Esophagus muscularis mucosa (tissue), 4 donors: ENCODE data around the gene CCNI2. TPM values are rescaled to one million over a fixed set of nuclear protein-coding genes. Genes with fewer than 3 reads are reported as not detected.

Experiments used
- DNase-seq: peaks from one replicate; pipeline ENCODE4 v3.0.0-alpha.2; 2017; ENCODE audit errors: extremely low spot score
- H3K27ac ChIP-seq, 4 donors: fragments of 200-600 bp; sonication (generic); replicated peaks in 1 of 4; 1 replicate in 3 of 4; 2 replicates in 1 of 4; pipeline ENCODE4 v1.5.1; 2016 to 2019; ENCODE audit warnings: mild to moderate bottlenecking in 1 of 4
- H3K27me3 ChIP-seq, 4 donors: fragments of 200-600 bp; sonication (generic); one replicate each; pipeline versions ENCODE4 v1.5.1 to v1.6.0; 2016 to 2019
- H3K36me3 ChIP-seq, 4 donors: fragments of 200-600 bp; sonication (generic); one replicate each; pipeline ENCODE4 v1.5.1; 2016 to 2019
- H3K4me1 ChIP-seq, 4 donors: fragments of 200-600 bp; sonication (generic); one replicate each; pipeline ENCODE4 v1.5.1; 2016 to 2019
- H3K4me3 ChIP-seq, 4 donors: fragments of 200-600 bp; sonication (generic); 1 replicate in 2 of 4; 2 replicates in 2 of 4; pipeline ENCODE4 v1.5.1; 2016 to 2019; ENCODE audit warnings: mild to moderate bottlenecking in 4 of 4, moderate library complexity in 1 of 4
- H3K9me3 ChIP-seq, 4 donors: fragments of 200-600 bp; sonication (generic); 1 replicate in 3 of 4; 2 replicates in 1 of 4; pipeline ENCODE4 v1.5.1; 2016 to 2019
- EP300 ChIP-seq: sonication (generic); formaldehyde crosslinking; IDR thresholded peaks from one replicate; pipeline ENCODE4 v1.6.1; 2017; ENCODE audit warnings: antibody characterized with exemption
- POLR2A ChIP-seq: fragments of 450-650 bp; IDR thresholded peaks from one replicate; pipeline ENCODE4 v1.6.1; 2017; ENCODE audit warnings: antibody characterized with exemption, moderate library complexity, mild to moderate bottlenecking, low read depth
- POLR2AphosphoS5 ChIP-seq, 2 donors: sonication (generic); formaldehyde crosslinking; IDR thresholded peaks; one replicate each; pipeline ENCODE4 v1.6.1; 2017; ENCODE audit warnings: antibody characterized with exemption in 2 of 2
- WGBS: methylation state at CpG from one replicate; pipeline ENCODE4 v1.1.5; 2018; 5-methylcytosine and 5-hydroxymethylcytosine counted together
- intact Hi-C: fragments of 100-400 bp; cut with DNase I; formaldehyde crosslinking; loops from one replicate; pipeline ENCODE4 v1.15.1; 2023
- total RNA-seq, 4 donors: library from RNA; depleted of rRNA; stranded (reverse); fragments of >200 nt; gene quantifications; one replicate each; pipeline versions ENCODE4 v1.1.0 to v1.2.1, GENCODE V29; 2016
- TF ChIP-seq, protein P1 (sequence below), 3 experiments: fragments of 200-600 bp in 2 of 3; fragments of 450-650 bp in 1 of 3; sonication (generic) in 2 of 3; IDR thresholded peaks; one replicate each; pipeline ENCODE4 v1.5.1; 2017 to 2019; ENCODE audit warnings: antibody characterized with exemption in 3 of 3, mild to moderate bottlenecking in 2 of 3, moderate library complexity in 1 of 3

The CCNI2 gene
- total RNA-seq, 4 donors from 2014 or later, result 0.39 TPM; not detected in 3

DNA sequence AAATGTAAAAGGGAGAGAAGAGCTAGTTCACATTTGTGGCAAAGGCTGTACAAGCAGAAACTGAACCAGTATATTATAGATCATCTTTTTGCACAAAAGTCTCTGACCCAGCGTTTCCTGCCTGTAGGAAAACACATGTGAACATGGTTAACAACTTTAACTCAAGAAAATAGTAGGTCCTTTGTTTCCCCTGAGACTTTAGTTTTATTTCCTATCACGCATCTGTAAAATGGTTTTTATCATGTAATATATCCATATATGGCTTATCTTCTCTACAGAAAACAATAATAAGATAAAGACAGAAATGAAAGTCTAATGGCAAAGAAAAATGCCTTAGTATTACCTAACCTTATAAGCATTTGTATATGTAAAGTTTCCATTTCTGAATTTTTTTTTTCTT is 12.5 kb upstream of the CCNI2 start:
- H3K4me1 ChIP-seq, result peaks cover 8 to 15% (median 13%) of the 10 kb centered on the region in 4 donors
- intact Hi-C loops, result loop anchor here (5.0 kb wide), 1 partner anchor 43 kb away; the partner anchor contains the start of gene SEPTIN8
- DNase-seq, result no peak
- H3K4me3 ChIP-seq, result no peak overlapping the region
- TF ChIP-seq, protein P1, sequence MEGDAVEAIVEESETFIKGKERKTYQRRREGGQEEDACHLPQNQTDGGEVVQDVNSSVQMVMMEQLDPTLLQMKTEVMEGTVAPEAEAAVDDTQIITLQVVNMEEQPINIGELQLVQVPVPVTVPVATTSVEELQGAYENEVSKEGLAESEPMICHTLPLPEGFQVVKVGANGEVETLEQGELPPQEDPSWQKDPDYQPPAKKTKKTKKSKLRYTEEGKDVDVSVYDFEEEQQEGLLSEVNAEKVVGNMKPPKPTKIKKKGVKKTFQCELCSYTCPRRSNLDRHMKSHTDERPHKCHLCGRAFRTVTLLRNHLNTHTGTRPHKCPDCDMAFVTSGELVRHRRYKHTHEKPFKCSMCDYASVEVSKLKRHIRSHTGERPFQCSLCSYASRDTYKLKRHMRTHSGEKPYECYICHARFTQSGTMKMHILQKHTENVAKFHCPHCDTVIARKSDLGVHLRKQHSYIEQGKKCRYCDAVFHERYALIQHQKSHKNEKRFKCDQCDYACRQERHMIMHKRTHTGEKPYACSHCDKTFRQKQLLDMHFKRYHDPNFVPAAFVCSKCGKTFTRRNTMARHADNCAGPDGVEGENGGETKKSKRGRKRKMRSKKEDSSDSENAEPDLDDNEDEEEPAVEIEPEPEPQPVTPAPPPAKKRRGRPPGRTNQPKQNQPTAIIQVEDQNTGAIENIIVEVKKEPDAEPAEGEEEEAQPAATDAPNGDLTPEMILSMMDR (IDR thresholded peaks at IDR 0.05), result no peak
- TF ChIP-seq POLR2A, result no peak
- no peak for TF ChIP-seq POLR2AphosphoS5 (IDR thresholded peaks at IDR 0.05)
- no peak for TF ChIP-seq EP300
- H3K27ac ChIP-seq, result no peak overlapping the region
- no peaks in the 10 kb centered on the region for H3K9me3 ChIP-seq
- WGBS, result 85% methylated on average over 2 of the region's 2 CpGs
- H3K27me3 ChIP-seq, result no peaks in the 10 kb centered on the region
- H3K36me3 ChIP-seq, result peaks cover 0 to 15% (median 4%) of the 10 kb centered on the region in 4 donors

GRCh38 chr5:132736853-132737833 is 10.1 kb upstream of the CCNI2 start, which contains the start of gene KIF3A:
TSS of gene KIF3A (minus strand) at chr5:132737546. CDS start at chr5:132737419, 127 bp downstream.
- Histone ChIP-seq H3K27me3 (peaks cover 0 to 8% (median 0%) of the 10 kb centered on the region in 4 donors), H3K4me1 (peaks cover 8 to 15% (median 13%) of the 10 kb centered on the region in 4 donors), H3K4me3 (peak within 1 kb of the TSS; percentile 73 to 93 (median 77)), H3K36me3 (peaks cover 0 to 8% (median 4%) of the 10 kb centered on the region in 4 donors), H3K27ac (peak within 1 kb of the TSS; percentile 72 to 78 (median 78)), H3K9me3 (no peaks in the 10 kb centered on the region)
- intact Hi-C loops, result loop anchor here (5.0 kb wide), 1 partner anchor 40 kb away; the partner anchor contains the start of gene SEPTIN8
- under 1% methylated on average over 32 of the region's 81 CpGs for WGBS
- TF ChIP-seq, protein P1 (IDR thresholded peaks at IDR 0.05), result peak in 2 of 3 experiments; percentile 28 to 47
- peak; percentile 84 to 92 for TF ChIP-seq POLR2AphosphoS5 (IDR thresholded peaks at IDR 0.05)
- TF ChIP-seq POLR2A, result no peak
- TF ChIP-seq EP300, result no peak
- peak; percentile 96 for DNase-seq

DNA sequence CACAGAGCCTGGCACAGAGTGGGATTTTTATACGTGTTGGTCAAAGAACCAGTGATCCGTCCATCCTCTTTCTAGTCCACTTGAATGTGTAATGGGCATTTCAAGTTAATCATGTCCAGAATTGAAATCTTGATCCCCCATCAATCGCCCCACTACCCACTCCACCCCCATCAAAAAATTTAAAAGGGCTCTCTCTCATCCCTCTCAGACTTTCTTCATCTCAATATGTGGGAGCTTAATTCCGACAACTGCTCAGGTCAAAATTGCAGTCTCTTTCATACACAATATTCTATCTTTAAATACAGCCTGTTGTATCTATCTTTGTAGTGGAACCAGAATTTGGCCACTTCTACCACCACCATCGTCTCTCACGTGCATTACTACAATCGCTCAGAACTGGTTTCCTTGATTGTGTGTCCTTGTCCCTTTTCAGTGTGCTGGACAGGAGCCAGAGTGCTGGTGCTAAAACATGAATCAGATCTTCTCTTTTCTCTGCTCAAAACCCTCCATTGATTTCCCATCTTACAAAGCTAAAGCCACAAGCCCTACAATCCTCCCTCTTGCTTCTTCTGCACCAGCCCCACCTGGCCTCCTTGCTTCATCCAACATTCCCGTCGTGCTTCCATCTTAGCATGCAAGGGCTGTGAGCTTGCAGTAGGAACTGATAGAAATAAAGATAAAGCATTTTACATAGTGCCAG is 9.1 kb upstream of the CCNI2 start:
- peak overlapping the region; percentile 73 to 93 (median 77) for H3K4me3 ChIP-seq
- DNase-seq, result no peak
- H3K27ac ChIP-seq, result peak overlapping the region in 3 of 4 donors; percentile 72 to 78 (median 77)
- peaks cover 8 to 15% (median 13%) of the 10 kb centered on the region in 4 donors for H3K4me1 ChIP-seq
- H3K36me3 ChIP-seq, result peaks cover 0 to 8% (median 4%) of the 10 kb centered on the region in 4 donors
- intact Hi-C loops, result loop anchor here (5.0 kb wide), 1 partner anchor 39 kb away; the partner anchor contains the start of gene SEPTIN8
- TF ChIP-seq POLR2AphosphoS5 (IDR thresholded peaks at IDR 0.05) (no peak), POLR2A (no peak), EP300 (no peak)
- TF ChIP-seq, protein P1 (IDR thresholded peaks at IDR 0.05), result no peak
- 65% methylated on average over 9 of the region's 9 CpGs for WGBS
- H3K9me3 ChIP-seq, result no peaks in the 10 kb centered on the region
- H3K27me3 ChIP-seq, result peaks cover 0 to 18% (median 0%) of the 10 kb centered on the region in 4 donors

DNA sequence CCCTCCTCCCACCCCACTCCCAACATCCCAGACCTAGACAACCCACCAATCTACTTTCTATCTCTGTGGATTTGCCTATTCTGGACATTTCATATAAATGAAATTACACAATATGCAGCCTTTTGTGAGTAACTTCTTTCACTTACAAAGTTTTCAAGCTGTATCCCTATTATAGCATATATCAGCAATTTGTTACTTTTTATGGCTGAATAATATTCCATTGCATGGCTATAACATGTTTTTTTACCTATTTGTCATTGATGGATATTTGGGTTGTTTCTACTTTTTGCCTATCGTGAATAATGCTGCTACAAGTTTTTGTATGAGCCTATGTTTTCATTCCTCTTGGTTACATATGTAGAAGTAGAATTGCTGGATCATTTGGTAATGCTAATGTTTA is 8.0 kb upstream of the CCNI2 start:
- Histone ChIP-seq H3K27ac (no peak overlapping the region), H3K27me3 (peaks cover 0 to 25% (median 0%) of the 10 kb centered on the region in 4 donors), H3K4me1 (peaks cover 8 to 15% (median 13%) of the 10 kb centered on the region in 4 donors), H3K9me3 (no peaks in the 10 kb centered on the region), H3K36me3 (no peaks in the 10 kb centered on the region), H3K4me3 (no peak overlapping the region)
- intact Hi-C loops, result loop anchor here (5.0 kb wide), 1 partner anchor 38 kb away; the partner anchor contains the start of gene SEPTIN8
- no peak for DNase-seq
- TF ChIP-seq POLR2A (no peak), POLR2AphosphoS5 (IDR thresholded peaks at IDR 0.05) (no peak), EP300 (no peak)
- 83% methylated on average over 1 of the region's 1 CpG for WGBS
